Muscle of arm (tissue), 12 donors: ENCODE data around the gene CLEC4M. TPM values are rescaled to one million over a fixed set of nuclear protein-coding genes. Genes with fewer than 3 reads are reported as not detected.
"Not testable (repeated sequence)": the region's sequence is repeated elsewhere in the genome, so short reads cannot be mapped to it uniquely, and the experiment has no call there.

Experiments used
- DNase-seq: peaks from one replicate; pipeline ENCODE4 v3.0.0-alpha.2; 2013
- polyA plus RNA-seq, 12 donors: library from polyadenylated mRNA; unstranded; fragments of 120-200 nt; gene quantifications; one replicate each; pipeline ENCODE4 v1.2.1, GENCODE V29; 2013; ENCODE audit not compliant: insufficient read length in 12 of 12

CLEC4M gene
- polyA plus RNA-seq, 12 donors, result 0.13 to 1.1 (median 0.40) TPM; not detected in 8

DNA sequence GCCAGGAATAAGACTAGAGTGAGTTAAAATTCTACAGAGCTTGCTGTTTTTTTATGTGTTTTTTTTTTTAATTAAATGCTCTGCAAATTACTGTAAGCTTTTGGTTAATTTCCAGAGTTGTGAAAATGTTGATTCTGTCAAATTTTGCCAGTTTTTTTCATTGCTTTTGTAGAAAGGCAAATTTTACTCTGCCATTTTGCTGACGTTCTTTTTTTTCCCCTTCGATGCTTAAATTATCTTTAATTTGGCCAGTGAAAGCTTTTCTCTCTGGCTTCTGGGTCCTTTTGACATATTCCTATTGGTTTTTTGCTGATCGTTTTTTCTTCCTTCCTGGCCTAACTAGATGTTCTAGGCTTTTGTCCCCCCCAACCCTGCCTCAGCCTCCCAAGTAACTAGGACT, 43.2 kb downstream of the CLEC4M start:
- DNase-seq, result no peak

DNA sequence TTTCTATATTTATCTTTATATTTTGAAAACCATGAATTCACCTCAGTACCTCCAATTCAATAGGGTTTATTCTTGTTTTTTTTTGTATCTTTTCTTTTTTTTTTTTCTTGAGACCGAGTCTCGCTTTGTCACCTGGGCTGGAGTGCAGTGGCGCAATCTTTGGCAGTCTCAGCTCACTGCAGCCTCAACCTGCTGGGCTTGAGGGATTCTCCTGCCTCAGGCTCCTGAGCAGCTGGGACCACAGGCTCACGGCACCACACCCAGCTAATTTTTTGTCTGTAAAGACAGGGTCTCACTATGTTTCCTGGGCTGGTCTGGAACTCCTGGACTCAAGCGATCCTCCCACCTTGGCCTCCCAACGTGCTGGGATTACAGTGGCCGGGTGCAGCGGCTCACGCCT, 43.8 kb downstream of the CLEC4M start:
- no peak for DNase-seq

DNA sequence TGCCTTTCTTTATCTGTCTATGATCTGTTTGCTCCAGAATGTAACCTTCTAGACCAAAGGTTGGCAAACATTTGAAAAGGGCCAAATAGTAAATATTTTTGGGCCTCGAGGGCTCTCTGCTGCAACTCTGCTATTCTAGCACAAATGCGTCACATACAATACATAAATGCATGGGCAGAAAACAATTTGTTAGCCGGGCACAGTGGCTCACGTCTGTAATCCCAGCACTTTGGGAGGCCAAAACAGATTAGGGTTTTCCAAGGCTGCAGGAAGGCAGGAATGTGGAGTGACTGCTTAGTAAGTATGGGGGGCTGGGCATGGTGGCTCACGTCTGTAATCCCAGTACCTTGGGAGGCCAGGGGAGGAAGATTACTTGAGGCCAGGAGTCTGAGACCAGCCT, 45.1 kb downstream of the CLEC4M start:
- DNase-seq, result no peak

DNA sequence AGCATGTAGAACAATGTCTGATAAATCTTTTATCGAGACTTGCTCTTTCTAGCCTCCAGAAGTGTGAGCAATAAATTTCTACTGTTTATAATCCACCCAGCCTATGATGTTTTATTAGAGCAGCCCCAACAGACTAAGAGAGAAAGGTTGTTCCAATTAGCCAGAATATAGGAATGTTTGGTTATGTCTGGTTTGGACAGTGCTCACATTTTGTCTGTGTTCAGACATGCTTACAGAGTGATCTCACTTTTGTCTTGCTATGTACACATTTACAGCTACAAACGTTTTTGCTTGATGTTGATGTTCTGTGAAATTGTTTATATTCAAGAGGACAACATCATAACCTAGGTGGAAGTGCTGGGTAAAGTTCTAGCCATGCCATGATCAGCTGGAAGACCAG, 48.9 kb downstream of the CLEC4M start:
- no peak for DNase-seq

DNA sequence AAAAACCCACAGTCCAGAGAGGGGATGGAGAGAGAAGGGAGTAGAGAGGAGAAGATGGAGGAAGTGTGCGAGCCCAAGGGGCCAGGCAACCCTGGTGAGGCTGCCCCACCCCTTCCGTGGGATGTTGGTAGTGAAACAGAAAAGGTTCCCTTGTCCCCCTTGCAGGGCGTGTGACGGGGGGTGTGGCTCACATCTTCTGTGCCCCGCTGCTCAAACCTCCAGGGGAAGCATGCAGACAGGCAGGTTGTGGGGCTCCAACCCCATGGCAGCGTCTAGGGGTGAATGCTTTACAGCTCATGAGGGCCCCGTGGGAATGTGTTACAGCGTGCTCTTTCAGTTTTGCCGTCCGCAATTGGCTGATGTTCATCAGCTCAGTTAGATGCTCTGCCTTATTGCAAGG, 52.3 kb downstream of the CLEC4M start:
- no peak for DNase-seq

DNA sequence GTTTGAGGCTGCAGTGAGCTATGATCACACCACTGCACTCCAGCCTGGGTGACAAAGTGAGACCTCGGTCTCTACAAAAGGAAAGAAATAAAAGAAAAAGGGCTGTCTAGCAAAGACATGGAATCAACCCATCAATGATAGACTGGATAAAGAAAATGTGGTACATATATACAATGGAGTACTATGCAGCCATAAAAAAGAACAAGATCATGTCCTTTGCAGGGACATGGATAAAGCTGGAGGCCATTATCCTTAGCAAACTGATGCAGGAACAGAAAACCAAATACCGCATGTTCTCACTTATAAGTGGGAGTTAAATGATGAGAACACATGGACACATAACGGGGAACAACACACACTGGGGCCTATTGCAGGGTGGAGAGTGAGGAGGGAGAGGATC, 53.0 kb downstream of the CLEC4M start:
- not testable (repeated sequence) for DNase-seq

DNA sequence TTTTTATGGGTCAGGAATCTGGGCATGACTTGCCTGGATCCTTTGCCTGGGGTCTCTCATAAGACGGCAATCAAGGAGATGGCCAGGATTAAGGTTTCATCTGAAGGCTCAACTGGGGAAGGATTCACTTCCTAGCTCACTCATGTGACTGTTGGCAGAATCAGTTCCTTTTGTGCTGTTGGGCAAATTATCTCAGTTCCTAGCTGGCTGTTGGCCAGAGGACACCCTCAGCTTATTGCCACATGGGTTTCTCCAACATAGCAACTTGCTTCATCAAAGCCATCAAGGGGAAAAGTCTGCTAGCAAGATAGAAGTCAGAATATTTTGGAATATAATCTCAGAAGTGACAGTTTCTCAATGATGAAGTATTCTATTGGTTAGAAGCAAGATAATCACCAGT, 54.8 kb downstream of the CLEC4M start:
- DNase-seq, result no peak

DNA sequence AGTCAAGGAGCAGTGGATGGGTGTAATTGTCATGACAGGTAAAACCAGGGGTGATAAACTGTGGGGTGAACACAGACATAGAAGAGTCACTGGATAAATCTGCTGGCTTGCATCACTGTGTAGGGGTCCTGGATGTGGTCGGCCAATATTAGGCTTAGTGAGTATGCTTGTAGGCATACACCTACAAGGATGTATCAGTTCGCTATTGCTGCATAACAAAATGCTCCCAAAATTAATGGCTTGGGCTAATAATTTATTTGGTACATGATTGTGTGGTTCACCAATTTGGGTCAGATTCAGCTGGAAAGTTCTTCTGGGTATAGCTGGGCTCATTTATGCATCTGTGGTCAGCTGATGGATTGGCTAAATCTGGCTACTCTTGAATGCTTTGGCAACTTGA, 55.8 kb downstream of the CLEC4M start:
- no peak for DNase-seq

Other genes with a start within 250 kb of the CLEC4M start
- 10 to 100 TPM in 11 of 12 donors, not detected in 1; 30.7 to 89.4 (median 36.4) TPM for gene ZNF358, start 247.1 kb upstream of the CLEC4M start, polyA plus RNA-seq
- gene MCOLN1, start 240.6 kb upstream of the CLEC4M start, polyA plus RNA-seq, result 10 to 100 TPM in 10 of 12 donors, 1 to 10 TPM in 1, not detected in 1; 9.7 to 16.7 (median 10.8) TPM
- gene PNPLA6, start 227.5 kb upstream of the CLEC4M start, polyA plus RNA-seq, result 10 to 100 TPM in 11 of 12 donors, not detected in 1; 19.3 to 47.1 (median 24.1) TPM
- 1 to 10 TPM in 3 of 12 donors, under 1 TPM in 7, not detected in 2; 0.06 to 8.8 (median 0.33) TPM for gene CAMSAP3, start 167.4 kb upstream of the CLEC4M start, polyA plus RNA-seq
- 10 to 100 TPM in 11 of 12 donors, not detected in 1; 17.4 to 32.6 (median 20.7) TPM for gene XAB2, start 133.7 kb upstream of the CLEC4M start, polyA plus RNA-seq
- gene PET100, start 133.4 kb upstream of the CLEC4M start, polyA plus RNA-seq, result 10 to 100 TPM in 11 of 12 donors, not detected in 1; 46.7 to 76.9 (median 63.3) TPM
- under 1 TPM in 3 of 12 donors, not detected in 9; 0.16 to 0.66 (median 0.40) TPM for gene PCP2, start 129.5 kb upstream of the CLEC4M start, polyA plus RNA-seq
- 10 to 100 TPM in 2 of 12 donors, 1 to 10 TPM in 9, not detected in 1; 2.9 to 31.2 (median 4.1) TPM for gene STXBP2, start 126.1 kb upstream of the CLEC4M start, polyA plus RNA-seq
- 1 to 10 TPM in 10 of 12 donors, not detected in 2; 1.2 to 6.2 (median 1.8) TPM for gene RETN, start 94.2 kb upstream of the CLEC4M start, polyA plus RNA-seq
- under 1 TPM in 6 of 12 donors, not detected in 6; 0.11 to 0.94 (median 0.26) TPM for gene MCEMP1, start 86.2 kb upstream of the CLEC4M start, polyA plus RNA-seq
- 10 to 100 TPM in 11 of 12 donors, not detected in 1; 24.1 to 50.8 (median 29.3) TPM for gene TRAPPC5, start 82.4 kb upstream of the CLEC4M start, polyA plus RNA-seq
- gene FCER2, start 61.1 kb upstream of the CLEC4M start, polyA plus RNA-seq, result 1 to 10 TPM in 1 of 12 donors, under 1 TPM in 9, not detected in 2; 0.27 to 1.8 (median 0.43) TPM
- under 1 TPM in 5 of 12 donors, not detected in 7; 0.19 to 0.47 (median 0.24) TPM for gene CLEC4G, start 31.1 kb upstream of the CLEC4M start, polyA plus RNA-seq
- 1 to 10 TPM in 11 of 12 donors, not detected in 1; 2.2 to 6.3 (median 3.5) TPM for gene CD209, start 15.7 kb upstream of the CLEC4M start, polyA plus RNA-seq
- gene EVI5L, start 67.0 kb downstream of the CLEC4M start, polyA plus RNA-seq, result 10 to 100 TPM in 11 of 12 donors, not detected in 1; 10.6 to 15.6 (median 12.4) TPM
- gene PRR36, start 111.1 kb downstream of the CLEC4M start, polyA plus RNA-seq, result 1 to 10 TPM in 2 of 12 donors, under 1 TPM in 9, not detected in 1; 0.16 to 2.9 (median 0.22) TPM
- gene LRRC8E, start 125.3 kb downstream of the CLEC4M start, polyA plus RNA-seq, result 1 to 10 TPM in 1 of 12 donors, under 1 TPM in 6, not detected in 5; 0.12 to 1.2 (median 0.41) TPM
- gene MAP2K7, start 140.6 kb downstream of the CLEC4M start, polyA plus RNA-seq, result 10 to 100 TPM in 11 of 12 donors, not detected in 1; 16.3 to 37.0 (median 18.9) TPM
- gene TGFBR3L, start 151.6 kb downstream of the CLEC4M start, polyA plus RNA-seq, result under 1 TPM in 5 of 12 donors, not detected in 7; 0.21 to 0.60 (median 0.41) TPM
- gene SNAPC2, start 157.1 kb downstream of the CLEC4M start, polyA plus RNA-seq, result 10 to 100 TPM in 11 of 12 donors, not detected in 1; 10.9 to 20.3 (median 14.8) TPM
- 10 to 100 TPM in 1 of 12 donors, 1 to 10 TPM in 8, under 1 TPM in 2, not detected in 1; 0.86 to 14.9 (median 1.9) TPM for gene CTXN1, start 162.9 kb downstream of the CLEC4M start, polyA plus RNA-seq
- gene TIMM44, start 180.4 kb downstream of the CLEC4M start, polyA plus RNA-seq, result 10 to 100 TPM in 11 of 12 donors, not detected in 1; 33.8 to 49.3 (median 42.3) TPM
- gene ELAVL1, start 242.4 kb downstream of the CLEC4M start, polyA plus RNA-seq, result 10 to 100 TPM in 11 of 12 donors, not detected in 1; 35.9 to 67.7 (median 54.3) TPM